Measurements from ENCODE around the gene EFCAB7. TPM values are rescaled to one million over a fixed set of nuclear protein-coding genes. Genes with fewer than 3 reads are reported as not detected.

EFCAB7 gene
- total and polyA plus RNA-seq, 12 donors: 2.5 to 16.7 (median 6.3) TPM

- no peaks in the 10 kb centered on the region for H3K27me3 ChIP-seq
- H3K4me1 ChIP-seq (replicated peaks in 1 of 2): no peaks in the 10 kb centered on the region
- no peak overlapping the region for H3K4me3 ChIP-seq
- H3K36me3 ChIP-seq (replicated peaks in 1 of 2): no peaks in the 10 kb centered on the region
- TF ChIP-seq POLR2A (IDR thresholded peaks at IDR 0.05): no peak
- TF ChIP-seq, protein P1, sequence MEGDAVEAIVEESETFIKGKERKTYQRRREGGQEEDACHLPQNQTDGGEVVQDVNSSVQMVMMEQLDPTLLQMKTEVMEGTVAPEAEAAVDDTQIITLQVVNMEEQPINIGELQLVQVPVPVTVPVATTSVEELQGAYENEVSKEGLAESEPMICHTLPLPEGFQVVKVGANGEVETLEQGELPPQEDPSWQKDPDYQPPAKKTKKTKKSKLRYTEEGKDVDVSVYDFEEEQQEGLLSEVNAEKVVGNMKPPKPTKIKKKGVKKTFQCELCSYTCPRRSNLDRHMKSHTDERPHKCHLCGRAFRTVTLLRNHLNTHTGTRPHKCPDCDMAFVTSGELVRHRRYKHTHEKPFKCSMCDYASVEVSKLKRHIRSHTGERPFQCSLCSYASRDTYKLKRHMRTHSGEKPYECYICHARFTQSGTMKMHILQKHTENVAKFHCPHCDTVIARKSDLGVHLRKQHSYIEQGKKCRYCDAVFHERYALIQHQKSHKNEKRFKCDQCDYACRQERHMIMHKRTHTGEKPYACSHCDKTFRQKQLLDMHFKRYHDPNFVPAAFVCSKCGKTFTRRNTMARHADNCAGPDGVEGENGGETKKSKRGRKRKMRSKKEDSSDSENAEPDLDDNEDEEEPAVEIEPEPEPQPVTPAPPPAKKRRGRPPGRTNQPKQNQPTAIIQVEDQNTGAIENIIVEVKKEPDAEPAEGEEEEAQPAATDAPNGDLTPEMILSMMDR (IDR thresholded peaks at IDR 0.05): no peak
- no peak overlapping the region for H3K27ac ChIP-seq
- peaks cover 0 to 4% (median 0%) of the 10 kb centered on the region in 3 donors for H3K9me3 ChIP-seq (replicated peaks in 1 of 3)
- intact Hi-C loops (cut with DNase I): no loop called here
- 74 to 89% (median 86%) methylated on average over 2 of the region's 2 CpGs for WGBS, 4 donors
- no peak for DNase-seq
Measured at GRCh38 chr1:63516629-63517028, 6.7 kb upstream of the EFCAB7 start.

DNA sequence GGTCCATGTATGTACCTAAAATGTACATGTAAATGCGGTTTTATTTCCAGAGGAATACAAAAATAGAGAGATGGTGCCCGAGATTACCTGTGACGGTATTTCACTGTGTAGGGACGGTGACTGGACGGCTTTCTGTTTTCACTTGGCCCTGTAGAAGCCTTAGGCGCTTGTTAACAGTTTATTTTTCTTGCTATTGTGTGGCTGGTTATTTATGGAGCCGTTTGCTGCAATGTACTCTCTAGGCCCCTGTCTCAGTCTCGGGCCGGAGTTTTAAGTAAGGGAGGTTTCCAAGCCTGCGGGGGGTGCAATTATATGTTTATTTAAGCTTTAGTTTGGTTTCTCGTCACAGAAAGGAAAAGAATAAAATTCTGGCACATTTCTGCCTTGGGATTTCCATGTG is 413 bp downstream of the EFCAB7 start:
- no peaks in the 10 kb centered on the region for H3K9me3 ChIP-seq (replicated peaks in 1 of 3)
- H3K27me3 ChIP-seq: no peaks in the 10 kb centered on the region
- peaks cover 10 to 19% of the 10 kb centered on the region in 2 donors for H3K4me1 ChIP-seq (replicated peaks in 1 of 2)
- H3K36me3 ChIP-seq (replicated peaks in 1 of 2): no peaks in the 10 kb centered on the region
- 0 to 1% (median 1%) methylated on average over 11 of the region's 11 CpGs for WGBS, 4 donors
- H3K4me3 ChIP-seq: peak overlapping the region; percentile 35 to 58 (median 46)
- intact Hi-C loops (cut with DNase I): no loop called here
- peak in 1 of 7 donors; percentile 17 for DNase-seq
- TF ChIP-seq POLR2A (IDR thresholded peaks at IDR 0.05): no peak
- TF ChIP-seq, protein P1 (IDR thresholded peaks at IDR 0.05): no peak
- H3K27ac ChIP-seq: peak overlapping the region; percentile 32 to 96 (median 81)

GRCh38 chr1:63524201-63524600 is 876 bp downstream of the EFCAB7 start:
- Histone ChIP-seq H3K4me3 (peak overlapping the region in 2 of 4 donors; percentile 52 to 58), H3K36me3 (replicated peaks in 1 of 2) (no peaks in the 10 kb centered on the region), H3K27ac (peak overlapping the region in 2 of 5 donors; percentile 81 to 96), H3K9me3 (replicated peaks in 1 of 3) (no peaks in the 10 kb centered on the region), H3K4me1 (replicated peaks in 1 of 2) (peaks cover 10 to 19% of the 10 kb centered on the region in 2 donors), H3K27me3 (no peaks in the 10 kb centered on the region)
- intact Hi-C loops (cut with DNase I): no loop called here
- TF ChIP-seq POLR2A (IDR thresholded peaks at IDR 0.05): no peak
- TF ChIP-seq, protein P1 (IDR thresholded peaks at IDR 0.05): no peak
- WGBS, 4 donors: 44 to 56% (median 47%) methylated on average over 3 of the region's 3 CpGs
- DNase-seq: no peak

DNA sequence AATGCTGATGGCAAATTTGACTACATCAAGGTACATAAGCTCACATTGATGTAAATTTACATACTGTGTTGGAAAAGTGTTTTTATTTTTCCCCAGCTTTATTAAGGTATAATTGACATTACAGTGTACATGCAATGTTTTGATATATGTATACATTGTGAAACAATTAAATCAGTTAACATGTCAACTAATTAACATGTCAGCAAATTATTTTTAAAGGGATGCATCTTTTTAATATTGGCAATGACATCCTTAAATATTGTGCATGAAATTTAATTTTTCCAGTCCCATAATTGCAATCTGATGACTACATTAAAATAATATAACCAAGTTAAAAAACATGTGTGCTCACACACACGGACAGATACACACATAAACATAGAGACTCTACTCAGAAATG is 9.4 kb downstream of the EFCAB7 start:
- H3K9me3 ChIP-seq (replicated peaks in 1 of 3): no peaks in the 10 kb centered on the region
- H3K4me3 ChIP-seq: no peak overlapping the region
- intact Hi-C loops (cut with DNase I): no loop called here
- 77 to 89% (median 86%) methylated on average over 1 of the region's 1 CpG for WGBS, 4 donors
- H3K4me1 ChIP-seq (replicated peaks in 1 of 2): no peaks in the 10 kb centered on the region
- H3K36me3 ChIP-seq (replicated peaks in 1 of 2): no peaks in the 10 kb centered on the region
- DNase-seq: no peak
- TF ChIP-seq POLR2A (IDR thresholded peaks at IDR 0.05): no peak
- TF ChIP-seq, protein P1 (IDR thresholded peaks at IDR 0.05): no peak
- H3K27me3 ChIP-seq: no peaks in the 10 kb centered on the region
- no peak overlapping the region for H3K27ac ChIP-seq
